ENCODE measurements around the gene MKI67. TPM values are rescaled to one million over a fixed set of nuclear protein-coding genes. Genes with fewer than 3 reads are reported as not detected.

Gene MKI67
- total and polyA plus RNA-seq, 10 of the 15 experiments (the other 5 are each of a cell fraction or from before 2014, with no cell fraction given): 22.3 to 183 (median 82.9) TPM

GRCh38 chr10:128125416-128125943 lies 743 bp downstream of the MKI67 start:
- no peak for DNase-seq (ENCODE audit: low read depth, low spot score)
- H3K36me3 ChIP-seq (ENCODE audit: control insufficient read depth in 2 of 2, insufficient read depth in 2 of 2, low read length in 1 of 2): peaks cover 0 to under 1% of the 10 kb centered on the region in 2 experiments; a peak in 1 of 4 replicates
- under 1% methylated on average over 33 of the region's 33 CpGs for WGBS (ENCODE audit: insufficient coverage, insufficient replicate concordance, low lambda C conversion rate, missing lambda C conversion rate)
- ChIA-PET POLR2A (interaction anchor here (0.7 to 3.6 kb wide), 4 partner anchors 9 to 77 kb away, joined by 3 to 24 read pairs (median 6); no protein-coding TSS in a partner anchor), RAD21 (ENCODE audit: unreplicated experiment) (interaction anchor here (0.9 to 1.9 kb wide), 3 partner anchors 10 to 63 kb away, joined by 3 to 10 read pairs (median 6); no protein-coding TSS in a partner anchor), CTCF (interaction anchor here (1.2 to 1.6 kb wide), 3 partner anchors 9 to 25 kb away, joined by 4 to 7 read pairs (median 4); no protein-coding TSS in a partner anchor), SMC1A (ENCODE audit: uncharacterized antibody, unreplicated experiment) (interaction anchor here (0.6 to 2.1 kb wide), 5 partner anchors 9 to 80 kb away, joined by 3 to 6 read pairs (median 4); no protein-coding TSS in a partner anchor)
- intact Hi-C loops (cut with micrococcal nuclease; ENCODE audit: unreplicated experiment): no loop called here
- no peak for ATAC-seq
- H3K9ac ChIP-seq (ENCODE audit: control insufficient read depth, insufficient read depth, low read length): peak overlapping the region; percentile 88
- no peak overlapping the region; the same call in none of the 2 replicates for H2AFZ ChIP-seq (ENCODE audit: control insufficient read depth, low read depth, low read length)
- peak overlapping the region; percentile 84 for H3K4me3 ChIP-seq
- no peaks in the 10 kb centered on the region for H4K20me1 ChIP-seq (ENCODE audit: control insufficient read depth, insufficient read depth)
- peak overlapping the region; percentile 89 for H3K27ac ChIP-seq (ENCODE audit: control insufficient read depth, insufficient read depth)
- no peak for FAIRE-seq
- TSS peak; percentile 66 for BruUV-seq (replicated peaks)
- H3K79me2 ChIP-seq (ENCODE audit: control insufficient read depth, insufficient read depth, low read length): peaks cover 55% of the 10 kb centered on the region
- H3K4me1 ChIP-seq (ENCODE audit: control insufficient read depth, insufficient read depth, low read length): peaks cover 6% of the 10 kb centered on the region
- H3K4me2 ChIP-seq (ENCODE audit: control insufficient read depth, insufficient read depth): peak overlapping the region; percentile 88
- no peaks in the 10 kb centered on the region for H3K9me3 ChIP-seq (replicated peaks; ENCODE audit: control insufficient read depth, insufficient read depth, low read length)
- no peaks in the 10 kb centered on the region for H3K27me3 ChIP-seq (replicated peaks in 1 of 2; ENCODE audit: control insufficient read depth in 2 of 2, insufficient read depth in 2 of 2, low read length in 1 of 2)
- in situ Hi-C loops (cut with MboI): no loop called here
- TF ChIP-seq MXI1 (IDR thresholded peaks at IDR 0.05; ENCODE audit: low read depth, low read length): no peak
- no peak for TF ChIP-seq SUZ12 (IDR thresholded peaks at IDR 0.05; ENCODE audit: unreplicated experiment)
- TF ChIP-seq MLLT1 (IDR thresholded peaks at IDR 0.05): no peak
- TF ChIP-seq MTA2 (IDR thresholded peaks at IDR 0.05; ENCODE audit: low read depth): no peak
- no peak for TF ChIP-seq FOXK2 (IDR thresholded peaks at IDR 0.05)
- TF ChIP-seq CHD1 (IDR thresholded peaks at IDR 0.05; ENCODE audit: low read depth, low read length): no peak
- TF ChIP-seq ZNF592 (IDR thresholded peaks at IDR 0.05): no peak
- TF ChIP-seq ZNF687 (IDR thresholded peaks at IDR 0.05): no peak
- TF ChIP-seq DPF2 (IDR thresholded peaks at IDR 0.05): no peak
- no peak for TF ChIP-seq NFYA (IDR thresholded peaks at IDR 0.05; ENCODE audit: borderline replicate concordance, low read depth, low read length)
- no peak for TF ChIP-seq ZBTB33 (IDR thresholded peaks at IDR 0.05)
- TF ChIP-seq PAX5 (IDR thresholded peaks at IDR 0.05; ENCODE audit: borderline replicate concordance, low read depth, low read length): no peak
